ENCODE results near the gene CCL19. TPM values are rescaled to one million over a fixed set of nuclear protein-coding genes. Genes with fewer than 3 reads are reported as not detected.

CCL19 gene
- total RNA-seq, 1 experiment from 2014 or later = not detected

GRCh38 chr9:34732478-34732877 lies 41.4 kb upstream of the CCL19 start:
- intact Hi-C loops (cut with micrococcal nuclease) = no loop called here
- ATAC-seq = no peak
- Histone ChIP-seq H3K27ac (ENCODE audit: low read depth, low read length) (no peak overlapping the region), H3K9me3 (ENCODE audit: control insufficient read depth in 1 of 2, insufficient read depth in 1 of 2, low read depth in 1 of 2, low read length in 2 of 2) (no peaks in the 10 kb centered on the region), H3K9ac (ENCODE audit: low read length) (no peak overlapping the region), H3K4me1 (ENCODE audit: control insufficient read depth in 1 of 2, insufficient read depth in 2 of 2, low read length in 2 of 2) (no peaks in the 10 kb centered on the region), H2AFZ (ENCODE audit: low read depth, low read length, poor library complexity, severe bottlenecking) (no peak overlapping the region), H3K9me2 (ENCODE audit: insufficient read depth) (no peaks in the 10 kb centered on the region), H3K27me3 (ENCODE audit: insufficient read depth, low read length) (no peaks in the 10 kb centered on the region), H3K4me3 (replicated peaks in 1 of 2; ENCODE audit: low read depth in 1 of 2, low read length in 2 of 2) (no peak overlapping the region), H4K20me1 (ENCODE audit: insufficient read depth) (no peaks in the 10 kb centered on the region), H3K4me2 (ENCODE audit: low read length) (no peak overlapping the region), H3K79me2 (ENCODE audit: insufficient read depth, low read length) (no peaks in the 10 kb centered on the region), H3K36me3 (ENCODE audit: control insufficient read depth in 1 of 2, insufficient read depth in 2 of 2, low read length in 2 of 2) (no peaks in the 10 kb centered on the region)
- TF ChIP-seq EZH2phosphoT487 (IDR thresholded peaks at IDR 0.05; ENCODE audit: borderline replicate concordance) (no peak), JUND (IDR thresholded peaks at IDR 0.05) (no peak), POLR2A (IDR thresholded peaks at IDR 0.05; ENCODE audit: borderline replicate concordance, extremely low read depth, insufficient read depth, insufficient read length) (no peak), RAD21 (IDR thresholded peaks at IDR 0.05; ENCODE audit: low read depth) (no peak), EGR1 (IDR thresholded peaks at IDR 0.05; ENCODE audit: low read depth) (no peak), ELF1 (IDR thresholded peaks at IDR 0.05; ENCODE audit: borderline replicate concordance, low read depth) (no peak), FOSL1 (IDR thresholded peaks at IDR 0.05; ENCODE audit: low read depth) (no peak), ZBTB33 (IDR thresholded peaks at IDR 0.05; ENCODE audit: extremely low read depth, insufficient replicate concordance, low read length) (no peak), EZH2 (IDR thresholded peaks at IDR 0.05) (no peak), SP1 (IDR thresholded peaks at IDR 0.05; ENCODE audit: low read depth) (no peak)
- TF ChIP-seq, protein P1, sequence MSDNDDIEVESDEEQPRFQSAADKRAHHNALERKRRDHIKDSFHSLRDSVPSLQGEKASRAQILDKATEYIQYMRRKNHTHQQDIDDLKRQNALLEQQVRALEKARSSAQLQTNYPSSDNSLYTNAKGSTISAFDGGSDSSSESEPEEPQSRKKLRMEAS (IDR thresholded peaks at IDR 0.05) = no peak
- DNase-seq (ENCODE audit: low read depth, low spot score) = no peak
- BruUV-seq (replicated peaks) = no TSS peak
- ChIA-PET POLR2A (no interaction called here), CTCF (no interaction called here), RAD21 (ENCODE audit: low non-redundant PET in 1 of 2, low total read pairs in 2 of 2, uncharacterized antibody in 2 of 2, unreplicated experiment in 2 of 2) (no interaction called here)

All from HCT116 (cell line).